IMR-90 (cell line): ENCODE measurements around the gene ALOX15. TPM values are rescaled to one million over a fixed set of nuclear protein-coding genes. Genes with fewer than 3 reads are reported as not detected.

Source experiments
- ATAC-seq: fragments of 200-7000 bp; cut with Tn5 transposase; 2 replicates; pipeline ENCODE4 v1.9.1; 2020; ENCODE audit warnings: low read depth, mild to moderate bottlenecking, moderate library complexity
- BruUV-seq: library from RNA; stranded (reverse); fragments of 400-500 nt; replicated peaks from 2 replicates; lab custom pipeline; 2021; lab: Mats Ljungman, UMichigan
- CTCF ChIA-PET: fragments of 300-600 bp; formaldehyde crosslinking; extraction: SDS; loops from one replicate; lab custom pipeline; 2021; ENCODE audit warnings: antibody characterized with exemption; lab: Yijun Ruan, JAX
- POLR2A ChIA-PET: fragments of 300-600 bp; sonication (Branson Sonifier 250); formaldehyde crosslinking; loops from one replicate; lab custom pipeline; 2022; ENCODE audit warnings: antibody characterized with exemption; ENCODE audit not compliant: unreplicated experiment; lab: Charles Lee
- DNase-seq: peaks from one replicate; pipeline ENCODE4 v3.0.0; 2013
- H2AFZ ChIP-seq: replicated peaks from 2 replicates; pipeline ENCODE3; 2013; ENCODE audit warnings: low read length, mild to moderate bottlenecking; ENCODE audit not compliant: poor library complexity
- H2AK5ac ChIP-seq: 2 replicates; pipeline ENCODE4 v1.6.1; 2013; ENCODE audit warnings: low read depth, low read length, inconsistent platforms
- H2AK9ac ChIP-seq: replicated peaks from 2 replicates; pipeline ENCODE3; 2013; ENCODE audit warnings: mild to moderate bottlenecking, low read depth, low read length, moderate library complexity; ENCODE audit not compliant: poor library complexity
- H2BK120ac ChIP-seq: 2 replicates; pipeline ENCODE4 v1.6.1; 2013; ENCODE audit warnings: low read depth, low read length, inconsistent platforms
- H2BK15ac ChIP-seq: 3 replicates; pipeline ENCODE4 v1.6.1; 2013; ENCODE audit warnings: low read depth, low read length, inconsistent platforms
- H2BK20ac ChIP-seq: 2 replicates; pipeline ENCODE4 v1.6.1; 2013; ENCODE audit warnings: low read depth, mild to moderate bottlenecking, inconsistent platforms, low read length, moderate library complexity
- H2BK5ac ChIP-seq: 2 replicates; pipeline ENCODE4 v1.6.1; 2013; ENCODE audit warnings: mild to moderate bottlenecking, low read depth, low read length, inconsistent platforms; ENCODE audit not compliant: poor library complexity, severe bottlenecking
- H3K14ac ChIP-seq: replicated peaks from 2 replicates; pipeline ENCODE4 v1.6.1; 2013; ENCODE audit warnings: low read depth, low read length, inconsistent platforms
- H3K18ac ChIP-seq: 2 replicates; pipeline ENCODE4 v1.6.1; 2013; ENCODE audit warnings: low read depth, low read length, control low read depth
- H3K23ac ChIP-seq: 2 replicates; pipeline ENCODE4 v1.6.1; 2013; ENCODE audit warnings: low read depth, low read length, inconsistent platforms
- H3K27ac ChIP-seq: 2 replicates; pipeline ENCODE4 v1.5.1; 2013; ENCODE audit warnings: mild to moderate bottlenecking, control low read depth, low read length; ENCODE audit not compliant: insufficient read depth
- H3K27me3 ChIP-seq: 2 replicates; pipeline ENCODE4 v1.6.1; 2013; ENCODE audit warnings: low read length; ENCODE audit not compliant: control insufficient read depth, insufficient read depth
- H3K36me3 ChIP-seq: 2 replicates; pipeline ENCODE4 v1.6.1; 2013; ENCODE audit warnings: low read length, mixed read lengths; ENCODE audit not compliant: control insufficient read depth, insufficient read depth
- H3K4ac ChIP-seq: 2 replicates; pipeline ENCODE4 v1.6.1; 2013; ENCODE audit warnings: low read depth, low read length, inconsistent platforms
- H3K4me1 ChIP-seq: 2 replicates; pipeline ENCODE4 v1.6.1; 2013; ENCODE audit warnings: low read length, mixed read lengths; ENCODE audit not compliant: control insufficient read depth, insufficient read depth
- H3K4me2 ChIP-seq: 2 replicates; pipeline ENCODE4 v1.6.1; 2013; ENCODE audit warnings: low read depth, mild to moderate bottlenecking, control low read depth, low read length, moderate library complexity
- H3K4me3 ChIP-seq: 2 replicates; pipeline ENCODE4 v1.5.1; 2013; ENCODE audit warnings: low read depth, mild to moderate bottlenecking, control low read depth, low read length, moderate library complexity; ENCODE audit not compliant: insufficient read depth
- H3K56ac ChIP-seq: 2 replicates; pipeline ENCODE4 v1.6.1; 2013; ENCODE audit warnings: low read length, inconsistent platforms; ENCODE audit not compliant: insufficient read depth; ENCODE audit errors: extremely low read depth
- H3K79me1 ChIP-seq, 2 experiments: 2 replicates each; pipeline ENCODE4 v1.6.1; 2013; ENCODE audit warnings: low read length in 2 of 2, inconsistent platforms in 1 of 2, low read depth in 1 of 2
- H3K9ac ChIP-seq: 2 replicates; pipeline ENCODE4 v1.6.1; 2013; ENCODE audit warnings: low read depth, low read length, control low read depth
- H3K9me1 ChIP-seq: 2 replicates; pipeline ENCODE4 v1.6.1; 2013; ENCODE audit warnings: low read length, inconsistent platforms; ENCODE audit not compliant: insufficient read depth
- H3K9me3 ChIP-seq: 2 replicates; pipeline ENCODE4 v1.6.1; 2013; ENCODE audit warnings: low read length; ENCODE audit not compliant: control insufficient read depth, insufficient read depth
- H4K20me1 ChIP-seq: 2 replicates; pipeline ENCODE4 v1.6.1; 2013; ENCODE audit warnings: low read length, inconsistent platforms; ENCODE audit not compliant: insufficient read depth
- H4K5ac ChIP-seq: 2 replicates; pipeline ENCODE4 v1.6.1; 2013; ENCODE audit warnings: mild to moderate bottlenecking, low read depth, low read length, control low read depth
- H4K8ac ChIP-seq, 2 experiments: 2 replicates each; pipeline ENCODE4 v1.6.1; 2013; ENCODE audit warnings: low read depth in 2 of 2, low read length in 2 of 2, control low read depth in 1 of 2, inconsistent platforms in 1 of 2
- H4K91ac ChIP-seq: 2 replicates; pipeline ENCODE4 v1.6.1; 2013; ENCODE audit warnings: low read depth, low read length, inconsistent platforms; ENCODE audit not compliant: insufficient read depth
- BHLHE40 ChIP-seq: fragments of 150-350 bp; IDR thresholded peaks from 2 replicates; pipeline ENCODE4 v1.6.1; 2016; ENCODE audit warnings: mild to moderate bottlenecking, low read depth, low read length
- CHD1 ChIP-seq: IDR thresholded peaks from 2 replicates; pipeline ENCODE4 v1.6.1; 2012; ENCODE audit warnings: low read depth, low read length, improper control_type of control experiment
- MAFK ChIP-seq: IDR thresholded peaks from 2 replicates; pipeline ENCODE4 v1.6.1; 2012; ENCODE audit warnings: low read depth, low read length, improper control_type of control experiment
- MAZ ChIP-seq: IDR thresholded peaks from 2 replicates; pipeline ENCODE4 v1.6.1; 2012; ENCODE audit warnings: low read depth, mild to moderate bottlenecking, low read length, improper control_type of control experiment, moderate library complexity, borderline replicate concordance
- RAD21 ChIP-seq: IDR thresholded peaks from 2 replicates; pipeline ENCODE4 v1.6.1; 2012; ENCODE audit warnings: low read length, improper control_type of control experiment
- RFX5 ChIP-seq: IDR thresholded peaks from 2 replicates; pipeline ENCODE4 v1.8.0; 2012; ENCODE audit warnings: low read depth, mild to moderate bottlenecking, low read length, moderate library complexity
- USF2 ChIP-seq: fragments of 150-350 bp; IDR thresholded peaks from 2 replicates; pipeline ENCODE4 v1.6.1; 2017; ENCODE audit warnings: mild to moderate bottlenecking, antibody characterized with exemption, low read length, low read depth
- WGBS, 2 experiments: methylation state at CpG; one replicate each; pipeline versions ENCODE4 v1.1.5 to v1.1.7; 2013; ENCODE audit warnings: missing lambda C conversion rate in 2 of 2; ENCODE audit not compliant: insufficient read length in 1 of 2; ENCODE audit errors: extremely low coverage in 2 of 2; 5-methylcytosine and 5-hydroxymethylcytosine counted together
- dilution Hi-C: fragments of 300-500 bp; cut with HindIII; formaldehyde crosslinking; loops from one replicate; pipeline ENCODE4 v1.14.3; 2018; ENCODE audit warnings: low sequenced_read_pairs; ENCODE audit not compliant: unreplicated experiment
- in situ Hi-C: fragments of 300-500 bp; cut with MboI; formaldehyde crosslinking; loops from 3 replicates; pipeline ENCODE4 v1.14.3; 2019; ENCODE audit warnings: low sequenced_read_pairs, inconsistent platforms, mixed read lengths
- intact Hi-C: fragments of 100-400 bp; cut with micrococcal nuclease; formaldehyde crosslinking; loops from 2 replicates; pipeline ENCODE4 v1.10.0; 2022
- polyA plus RNA-seq, 3 experiments: library from polyadenylated mRNA; depleted of rRNA; stranded (reverse); fragments of >200 nt; gene quantifications; 2 replicates each; pipeline ENCODE4 v1.2.3, GENCODE V29; 2012; ENCODE audit warnings: low replicate concordance in 1 of 3
- total RNA-seq: library from RNA; depleted of rRNA; stranded (reverse); fragments of >200 nt; gene quantifications from 2 replicates; pipeline ENCODE4 v1.2.3, GENCODE V29; 2012
- TF ChIP-seq, protein P1 (sequence below): fragments of 150-350 bp; IDR thresholded peaks from 2 replicates; pipeline ENCODE4 v1.6.1; 2016; ENCODE audit warnings: low read depth, mild to moderate bottlenecking, low read length, moderate library complexity, borderline replicate concordance

ALOX15 gene
- total and polyA plus RNA-seq, 2 of the 4 experiments (the other 2 are of a cell fraction) = not detected

DNA sequence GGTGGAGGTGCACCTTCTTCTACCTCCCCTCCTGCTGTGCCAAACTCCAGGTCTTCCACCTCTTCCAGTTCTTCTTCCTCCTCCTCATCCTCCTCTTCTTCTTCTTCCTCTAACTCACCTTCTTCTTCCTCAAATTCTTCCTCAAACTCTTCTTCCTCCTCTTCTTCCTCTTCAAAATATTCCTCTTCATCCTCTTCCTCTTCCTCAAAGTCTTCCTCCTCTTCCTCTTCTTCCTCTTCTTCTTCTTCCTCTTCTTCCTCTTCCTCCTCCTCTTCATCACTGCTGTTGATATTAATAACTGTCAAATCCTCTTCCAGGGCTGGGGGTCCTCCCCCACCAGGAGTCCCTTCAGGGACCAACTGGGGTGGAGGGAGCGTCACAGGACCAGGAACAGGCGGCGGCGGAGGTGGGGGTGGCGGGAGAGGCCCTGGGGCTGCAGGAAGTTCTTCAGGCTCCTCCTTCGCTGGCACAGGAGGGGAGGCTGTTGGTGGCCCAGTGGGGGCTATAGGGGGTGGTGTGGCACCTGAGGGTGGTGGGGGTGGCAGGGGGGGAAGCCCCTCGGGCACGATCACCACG, 30.7 kb upstream of the ALOX15 start:
- Histone ChIP-seq H3K14ac (no peak overlapping the region), H3K4ac (no peak overlapping the region), H3K9ac (no peak overlapping the region), H3K27me3 (peaks cover 2% of the 10 kb centered on the region; the same call in 1 of the 2 replicates), H3K18ac (no peak overlapping the region), H2BK5ac (no peak overlapping the region), H3K9me1 (no peaks in the 10 kb centered on the region), H3K79me1 (no peaks in the 10 kb centered on the region), H2AK9ac (no peak overlapping the region), H3K27ac (no peak overlapping the region), H3K23ac (no peak overlapping the region), H2AK5ac (no peak overlapping the region), H3K4me3 (no peak overlapping the region), H4K20me1 (peaks cover 11% of the 10 kb centered on the region; the same call in 1 of the 2 replicates), H4K91ac (no peak overlapping the region), H3K36me3 (peaks cover 51% of the 10 kb centered on the region), H3K9me3 (no peaks in the 10 kb centered on the region), H2BK20ac (no peak overlapping the region), H2BK120ac (no peak overlapping the region), H2AFZ (no peak overlapping the region), H2BK15ac (no peak overlapping the region), H3K4me2 (no peak overlapping the region), H3K56ac (no peak overlapping the region), H4K5ac (no peak overlapping the region), H4K8ac (no peak overlapping the region), H3K4me1 (no peaks in the 10 kb centered on the region)
- CTCF ChIA-PET = no interaction called here
- no peak for ATAC-seq
- in situ Hi-C loops = no loop called here
- intact Hi-C loops = no loop called here
- POLR2A ChIA-PET = no interaction called here
- TSS peak; percentile 96 for BruUV-seq
- TF ChIP-seq RAD21 = no peak
- TF ChIP-seq USF2 = no peak
- TF ChIP-seq MAZ = no peak
- TF ChIP-seq MAFK = no peak
- no peak for TF ChIP-seq BHLHE40
- TF ChIP-seq, protein P1, sequence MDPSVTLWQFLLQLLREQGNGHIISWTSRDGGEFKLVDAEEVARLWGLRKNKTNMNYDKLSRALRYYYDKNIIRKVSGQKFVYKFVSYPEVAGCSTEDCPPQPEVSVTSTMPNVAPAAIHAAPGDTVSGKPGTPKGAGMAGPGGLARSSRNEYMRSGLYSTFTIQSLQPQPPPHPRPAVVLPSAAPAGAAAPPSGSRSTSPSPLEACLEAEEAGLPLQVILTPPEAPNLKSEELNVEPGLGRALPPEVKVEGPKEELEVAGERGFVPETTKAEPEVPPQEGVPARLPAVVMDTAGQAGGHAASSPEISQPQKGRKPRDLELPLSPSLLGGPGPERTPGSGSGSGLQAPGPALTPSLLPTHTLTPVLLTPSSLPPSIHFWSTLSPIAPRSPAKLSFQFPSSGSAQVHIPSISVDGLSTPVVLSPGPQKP = no peak
- no peak for TF ChIP-seq RFX5
- TF ChIP-seq CHD1 = no peak
- WGBS, 2 experiments = 100% methylated on average over 1 of the region's 9 CpGs; no CpG with 5 or more reads in 1 of the 2 experiments
- DNase-seq = no peak
- dilution Hi-C loops = no loop called here
